PC-3 (cell line): Measurements from ENCODE around the gene LRFN5.

Experiments used
- EZH2 ChIP-seq: fragments of 300-600 bp; sonication (generic); IDR thresholded peaks from one replicate; pipeline ENCODE4 v1.6.1; 2017; ENCODE audit warnings: antibody characterized with exemption, mild to moderate bottlenecking, low read length; ENCODE audit not compliant: unreplicated experiment
- EZH2phosphoT487 ChIP-seq: fragments of 300-600 bp; sonication (generic); IDR thresholded peaks from 2 replicates; pipeline ENCODE4 v1.6.1; 2018; ENCODE audit warnings: mild to moderate bottlenecking, antibody characterized with exemption, low read length, borderline replicate concordance
- TF ChIP-seq, protein P1 (sequence below): fragments of 300-600 bp; sonication (generic); conservative IDR thresholded peaks from 2 replicates; pipeline ENCODE4 v1.5.1; 2017; ENCODE audit warnings: antibody characterized with exemption, low read depth, mild to moderate bottlenecking, low read length

DNA sequence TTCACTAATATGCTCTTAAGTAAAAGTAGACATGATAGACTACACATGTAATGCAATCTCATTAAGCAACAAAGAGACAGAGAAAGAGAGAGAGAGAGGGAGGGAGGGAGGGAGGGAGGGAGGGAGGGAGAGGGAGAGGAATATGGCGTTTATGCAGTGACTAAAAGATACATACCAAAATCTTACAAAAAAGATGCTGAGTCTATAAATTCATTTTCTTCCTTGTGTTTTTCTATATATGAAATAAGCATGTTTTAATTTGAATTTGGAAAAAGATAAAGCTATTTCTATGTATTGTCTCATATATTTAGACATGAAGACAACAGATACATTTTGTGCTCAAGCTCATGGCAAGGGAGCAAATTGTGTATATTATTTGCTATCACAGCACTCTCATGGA lies 44.1 kb downstream of the LRFN5 start:
- TF ChIP-seq, protein P1, sequence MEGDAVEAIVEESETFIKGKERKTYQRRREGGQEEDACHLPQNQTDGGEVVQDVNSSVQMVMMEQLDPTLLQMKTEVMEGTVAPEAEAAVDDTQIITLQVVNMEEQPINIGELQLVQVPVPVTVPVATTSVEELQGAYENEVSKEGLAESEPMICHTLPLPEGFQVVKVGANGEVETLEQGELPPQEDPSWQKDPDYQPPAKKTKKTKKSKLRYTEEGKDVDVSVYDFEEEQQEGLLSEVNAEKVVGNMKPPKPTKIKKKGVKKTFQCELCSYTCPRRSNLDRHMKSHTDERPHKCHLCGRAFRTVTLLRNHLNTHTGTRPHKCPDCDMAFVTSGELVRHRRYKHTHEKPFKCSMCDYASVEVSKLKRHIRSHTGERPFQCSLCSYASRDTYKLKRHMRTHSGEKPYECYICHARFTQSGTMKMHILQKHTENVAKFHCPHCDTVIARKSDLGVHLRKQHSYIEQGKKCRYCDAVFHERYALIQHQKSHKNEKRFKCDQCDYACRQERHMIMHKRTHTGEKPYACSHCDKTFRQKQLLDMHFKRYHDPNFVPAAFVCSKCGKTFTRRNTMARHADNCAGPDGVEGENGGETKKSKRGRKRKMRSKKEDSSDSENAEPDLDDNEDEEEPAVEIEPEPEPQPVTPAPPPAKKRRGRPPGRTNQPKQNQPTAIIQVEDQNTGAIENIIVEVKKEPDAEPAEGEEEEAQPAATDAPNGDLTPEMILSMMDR, result no peak
- TF ChIP-seq EZH2 (no peak), EZH2phosphoT487 (no peak)
